Activated T-cell treated with anti-CD3 and anti-CD28 coated beads, Interleukin-2, amount 50 U/mL, for 1 hour (primary cell): ENCODE results near the gene ITSN1.

Experiments used
- DNase-seq: peaks from one replicate; pipeline ENCODE4 v3.0.0-alpha.2; 2020

The ITSN1 gene

DNA sequence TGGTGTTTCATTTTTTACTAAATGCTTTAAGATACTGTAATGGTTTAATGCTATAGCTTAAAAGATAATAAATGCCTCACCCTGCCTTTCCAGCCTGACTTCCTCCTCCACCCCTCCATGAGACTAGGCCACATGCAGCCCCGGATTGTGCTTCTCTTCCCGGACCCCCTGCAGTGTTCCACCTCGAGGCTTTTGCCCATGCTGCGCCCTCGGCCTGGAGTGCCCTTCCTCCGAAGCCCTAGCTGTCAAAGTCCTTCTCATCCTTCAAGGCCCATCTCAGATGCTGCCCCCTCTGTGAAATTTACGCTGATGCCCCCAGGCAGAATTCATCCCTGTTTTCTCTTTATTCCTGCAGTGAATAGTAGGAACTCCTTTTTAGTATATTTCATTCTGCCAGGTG, 174.8 kb downstream of the ITSN1 start:
- DNase-seq = no peak

- DNase-seq = no peak
These were observed 175.6 kb downstream of the ITSN1 start for GRCh38 chr21:33817663-33818451.

- DNase-seq = no peak
These were observed 178.0 kb downstream of the ITSN1 start for GRCh38 chr21:33820230-33820770.

DNA sequence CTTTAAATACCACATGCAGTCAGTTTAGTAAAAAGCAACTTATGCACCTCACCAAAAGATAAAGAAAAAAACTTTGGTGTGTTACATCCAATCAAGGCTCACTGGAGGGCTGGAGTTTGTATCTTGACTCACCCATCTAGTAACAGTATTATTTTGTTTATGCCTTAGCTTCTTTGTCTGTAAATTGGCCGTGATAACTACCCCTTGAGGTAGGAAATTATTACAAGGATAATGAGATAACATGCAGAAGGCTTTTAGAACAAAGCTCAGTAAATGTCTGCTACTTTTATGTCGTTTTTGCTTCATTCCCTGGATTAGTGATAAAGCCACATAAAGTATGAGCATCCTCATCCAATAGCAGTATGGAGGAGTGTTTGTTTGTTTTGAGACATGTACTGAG, 178.5 kb downstream of the ITSN1 start:
- DNase-seq = no peak

GRCh38 chr21:33821503-33822322, 179.4 kb downstream of the ITSN1 start:
- no peak for DNase-seq

GRCh38 chr21:33824156-33824941, 182.0 kb downstream of the ITSN1 start:
- no peak for DNase-seq

DNA sequence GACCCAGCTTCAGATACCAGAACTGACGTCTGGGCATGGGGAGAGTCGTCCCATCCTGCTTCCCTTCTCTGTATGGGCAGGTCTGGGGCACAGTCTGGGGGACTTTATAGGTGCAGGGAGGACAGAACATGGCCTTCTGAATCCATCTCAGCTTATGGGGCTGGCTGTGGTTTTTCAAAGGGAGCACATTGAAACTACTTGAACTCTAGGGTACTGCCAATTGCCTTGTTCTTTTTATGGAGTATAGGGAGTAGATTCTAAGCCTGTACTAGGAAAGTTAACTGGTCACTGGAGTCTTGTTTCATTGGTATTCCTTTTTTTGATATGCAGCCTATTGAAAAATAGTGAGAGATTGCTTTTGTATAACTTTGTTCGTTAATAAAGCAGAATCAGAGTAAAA, 183.1 kb downstream of the ITSN1 start:
- no peak for DNase-seq

DNA sequence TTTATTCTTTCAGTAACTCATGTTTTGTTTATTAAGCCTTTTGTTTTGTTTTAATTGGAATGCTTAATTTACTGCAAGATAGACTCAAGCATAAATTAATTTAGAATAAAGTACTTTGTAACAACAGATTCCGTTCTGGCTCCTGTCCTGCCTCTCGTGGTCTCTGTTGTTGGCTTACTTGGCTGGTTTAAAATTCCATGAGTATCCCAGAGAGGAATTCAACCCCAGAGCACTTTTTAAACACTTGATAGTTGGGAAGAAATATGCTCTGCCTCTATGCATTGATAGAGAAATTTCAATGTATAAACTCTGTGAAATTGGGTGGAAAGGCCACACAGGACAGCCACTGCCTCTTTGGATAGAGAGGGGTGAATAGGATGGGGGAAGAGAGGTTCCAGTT, 183.6 kb downstream of the ITSN1 start:
- no peak for DNase-seq

DNA sequence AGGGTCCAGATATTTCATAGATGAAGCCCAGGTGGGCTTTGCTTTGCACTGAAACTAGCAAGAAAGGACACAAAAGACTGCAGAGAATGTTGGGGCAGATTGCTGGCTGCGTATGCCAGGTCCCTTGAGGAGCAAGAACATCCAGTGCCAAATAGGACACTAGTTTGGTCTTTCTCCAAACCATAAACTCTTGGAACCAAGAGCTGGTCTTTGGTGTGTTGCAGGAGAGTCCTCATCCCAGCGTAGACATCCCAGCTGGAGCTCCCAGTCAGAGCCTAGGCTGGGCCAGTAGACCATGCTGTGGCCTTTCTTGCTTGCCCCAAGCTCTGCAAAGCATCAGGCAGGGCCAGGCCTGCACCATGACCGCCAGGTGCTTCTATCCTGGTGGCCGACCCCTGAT, 185.8 kb downstream of the ITSN1 start:
- no peak for DNase-seq

- DNase-seq = no peak
These were observed 186.3 kb downstream of the ITSN1 start for GRCh38 chr21:33828577-33828976.

DNA sequence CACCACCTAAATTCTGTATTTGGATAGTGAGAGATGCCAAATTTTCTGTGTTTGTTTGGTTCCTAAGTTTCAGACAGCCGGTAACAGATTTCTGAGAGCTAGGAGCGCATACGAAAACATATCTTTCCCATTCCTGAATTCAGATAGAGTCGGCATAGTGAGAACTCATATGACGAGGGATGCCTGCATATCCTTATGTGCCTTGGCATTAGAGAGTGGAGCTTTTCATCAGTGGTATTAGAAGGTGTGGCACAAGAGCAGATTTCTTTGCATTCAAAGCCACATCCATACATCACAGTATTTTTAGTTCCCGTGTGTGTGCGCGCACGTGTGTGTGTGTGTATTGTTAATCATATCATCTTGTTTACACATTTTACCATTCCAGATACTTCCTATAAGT, 187.5 kb downstream of the ITSN1 start:
- no peak for DNase-seq

DNA sequence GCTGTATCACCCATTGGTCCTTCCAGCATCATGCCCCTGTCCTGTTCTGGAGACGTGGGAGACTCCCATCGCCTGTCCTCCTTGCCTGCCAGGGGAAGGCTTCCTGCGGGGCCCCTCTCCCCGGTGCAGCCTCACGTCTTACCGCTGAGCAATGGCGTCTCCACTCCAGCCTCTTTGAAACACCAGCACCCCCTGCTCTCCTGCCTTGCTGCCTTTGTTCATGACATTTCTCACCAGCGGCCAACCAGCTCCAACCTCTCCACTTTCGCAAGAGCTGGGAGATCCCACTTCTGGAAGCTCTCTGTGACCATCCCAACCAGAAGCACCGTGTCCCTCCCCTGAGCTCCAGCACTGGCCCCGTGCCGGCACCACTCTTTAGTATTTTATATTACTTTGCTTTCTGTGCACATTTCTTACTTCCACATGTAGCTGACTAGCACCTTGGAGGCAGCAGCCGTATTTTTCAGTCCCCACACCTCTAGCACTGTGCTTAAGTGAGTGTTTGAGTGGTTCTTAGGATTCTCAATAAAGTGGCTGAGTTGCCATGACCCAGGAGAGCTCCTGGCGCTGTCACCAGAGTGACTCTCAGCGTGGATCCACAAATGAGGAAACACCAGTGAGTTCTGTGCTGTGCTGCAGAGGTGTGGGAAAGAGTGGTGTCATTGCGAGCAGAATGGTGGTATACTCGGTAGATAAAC, 189.8 kb downstream of the ITSN1 start:
- DNase-seq = no peak

DNA sequence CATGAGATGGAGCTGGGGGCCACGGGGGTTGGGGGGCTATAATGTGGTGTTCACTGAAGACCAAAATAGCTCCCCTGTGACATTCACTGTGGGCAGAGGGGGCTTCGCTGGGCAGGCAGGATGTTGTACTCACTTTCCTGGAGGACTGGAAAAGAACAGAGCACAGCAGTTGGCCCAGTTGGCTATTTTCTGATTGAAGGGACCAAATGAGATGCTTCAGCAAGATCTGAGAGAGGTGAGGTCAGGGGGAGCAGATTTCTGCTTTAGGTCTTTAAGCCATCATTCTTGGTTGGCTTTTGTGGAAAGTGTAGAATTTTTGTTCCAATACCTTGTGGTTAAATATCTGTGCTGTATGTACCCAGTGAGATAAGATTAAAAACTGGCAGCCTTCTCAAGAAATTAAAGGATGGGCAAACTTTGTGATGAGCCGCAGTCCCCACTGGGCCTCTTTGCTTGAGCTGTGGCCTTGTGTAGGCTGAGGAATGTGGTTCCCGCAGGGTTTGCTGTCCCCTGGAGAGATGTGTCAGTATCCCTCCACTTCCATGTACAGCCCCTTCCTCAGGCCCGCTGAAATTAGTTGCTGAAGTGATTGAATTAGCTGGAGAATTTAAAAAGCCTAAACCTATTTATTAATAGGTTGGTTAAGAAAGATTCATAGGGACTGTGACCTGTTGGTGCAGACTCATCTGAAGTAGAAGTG, 192.7 kb downstream of the ITSN1 start:
- DNase-seq = no peak

GRCh38 chr21:33835920-33836319, 193.6 kb downstream of the ITSN1 start:
- no peak for DNase-seq

GRCh38 chr21:33836408-33836807, 194.1 kb downstream of the ITSN1 start:
- DNase-seq = no peak

DNA sequence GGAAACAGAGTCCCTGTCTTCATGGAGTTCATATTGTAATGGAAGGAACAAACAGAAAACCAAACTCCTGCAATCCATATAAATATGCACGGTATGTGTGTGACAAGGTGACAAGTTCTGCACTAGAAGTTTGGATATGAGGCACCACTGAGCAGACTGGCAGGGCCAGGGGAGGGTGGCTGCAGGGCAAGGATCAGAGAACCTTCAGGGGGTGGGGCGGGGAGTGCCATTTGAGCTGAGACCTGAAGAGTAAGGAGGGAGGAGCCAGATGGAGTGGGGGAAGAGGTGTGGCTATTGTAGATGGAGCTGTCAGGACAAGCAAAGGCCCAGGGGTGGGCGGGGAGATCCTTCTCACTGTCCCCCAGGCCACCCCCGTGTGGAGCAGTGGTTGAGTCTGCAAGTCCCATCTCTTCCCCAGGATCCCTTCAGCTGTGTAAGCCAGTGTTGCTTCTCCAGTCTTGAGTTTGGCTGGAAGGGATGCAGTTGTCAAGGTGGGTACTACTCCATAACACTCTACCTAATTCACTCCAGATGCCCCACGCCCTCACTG, 196.9 kb downstream of the ITSN1 start:
- no peak for DNase-seq

DNA sequence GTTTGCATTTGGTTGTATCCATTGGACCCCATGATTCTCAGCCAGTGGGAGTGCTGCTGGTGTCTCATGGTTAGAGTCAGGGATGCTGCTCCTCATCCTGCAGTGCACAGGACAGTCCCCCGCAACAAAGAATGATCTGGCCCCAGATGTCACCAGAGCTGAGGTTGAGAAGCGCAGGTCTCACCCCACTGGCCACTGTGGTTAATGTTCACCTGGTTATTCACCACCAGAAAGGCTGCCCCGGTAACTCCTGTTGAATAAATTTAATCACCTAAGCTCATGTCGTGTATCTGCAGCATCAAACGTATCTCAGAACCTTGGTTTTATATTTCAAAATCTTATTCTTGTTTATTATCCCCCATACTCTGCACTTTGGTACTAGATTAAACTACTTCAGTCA, 197.5 kb downstream of the ITSN1 start:
- DNase-seq = no peak

- no peak for DNase-seq
These were observed 198.5 kb downstream of the ITSN1 start for GRCh38 chr21:33840771-33841170.

DNA sequence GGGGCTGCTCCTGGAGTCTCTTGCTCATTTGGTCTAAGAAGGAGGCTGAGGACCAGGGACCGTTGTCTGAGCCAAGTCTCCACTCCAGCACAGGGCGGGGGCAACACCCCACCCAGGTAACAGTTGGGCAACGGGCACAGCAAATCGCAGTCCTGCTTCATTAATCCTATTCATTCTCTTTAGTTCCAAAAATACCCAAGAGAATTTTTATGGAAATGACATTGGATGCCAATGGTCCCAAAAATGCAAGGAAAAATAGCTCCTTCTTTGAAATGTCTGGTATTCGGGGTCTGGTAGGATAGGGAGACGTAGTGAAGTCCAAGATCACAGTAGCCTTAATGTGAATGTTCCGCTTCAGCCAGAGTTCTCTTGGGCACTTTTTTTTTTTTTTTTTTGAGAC, 199.3 kb downstream of the ITSN1 start:
- DNase-seq = no peak

DNA sequence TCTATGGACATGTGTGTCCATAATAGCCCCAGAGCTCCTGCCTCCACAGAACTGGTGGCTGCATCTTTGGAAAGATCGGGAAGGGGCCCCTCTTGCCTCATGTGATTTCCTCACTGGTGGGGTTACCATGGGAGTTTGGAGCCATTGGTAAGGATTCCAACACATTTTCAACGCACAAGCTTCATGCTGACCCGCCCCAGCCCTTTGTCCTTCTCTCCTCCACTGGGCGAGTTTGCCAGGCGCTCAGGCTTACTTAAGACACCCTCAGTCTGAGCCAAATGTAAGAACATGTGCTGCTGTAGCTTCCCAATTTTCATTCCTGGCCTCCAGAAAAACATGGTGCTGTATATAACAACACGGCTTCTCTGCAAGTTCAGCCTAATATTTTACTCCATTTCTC, 200.9 kb downstream of the ITSN1 start:
- no peak for DNase-seq

DNA sequence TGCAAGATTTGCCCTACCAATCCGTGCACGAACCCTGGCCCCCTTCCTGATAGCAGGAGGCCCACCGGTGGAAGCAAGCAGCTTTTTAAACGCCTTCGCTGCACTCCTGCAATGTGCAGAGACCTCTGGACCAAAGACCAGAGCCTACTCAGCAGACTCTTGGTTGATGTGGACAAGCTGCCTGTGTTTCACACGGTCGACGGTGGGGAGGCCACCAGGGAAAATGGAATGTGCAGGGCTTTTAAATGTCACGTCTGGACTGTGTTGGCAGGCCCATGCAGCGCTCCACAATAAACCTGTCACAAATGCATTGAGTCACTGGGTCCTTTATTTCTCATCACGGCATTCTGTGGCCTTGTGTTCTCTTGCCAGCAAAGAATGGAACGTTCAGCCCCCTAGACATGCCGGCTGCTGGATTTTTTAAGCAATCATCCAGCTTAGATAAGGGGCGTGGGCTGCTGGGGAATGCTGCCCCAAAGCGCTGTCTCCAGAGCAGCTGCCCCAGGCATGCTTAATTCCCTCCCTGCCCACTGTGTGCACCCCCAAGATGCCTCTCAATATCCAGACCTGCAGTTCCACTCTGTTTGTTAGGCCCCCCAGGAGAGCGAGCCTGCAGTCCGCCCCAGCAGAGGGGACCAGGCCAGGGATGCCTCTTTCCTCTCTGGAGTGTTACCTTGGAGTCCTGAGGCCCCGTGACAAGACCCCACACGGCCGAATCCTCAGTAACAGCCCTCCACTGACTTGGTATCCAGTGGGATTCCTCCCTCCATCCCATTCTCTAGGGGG, 202.0 kb downstream of the ITSN1 start:
- no peak for DNase-seq
